A549 treated with AZD9567 at 1 μM for 4 hours (cell line): ENCODE results near the gene ATP6V0C. TPM values are rescaled to one million over a fixed set of nuclear protein-coding genes. Genes with fewer than 3 reads are reported as not detected.

Source experiments
- total RNA-seq: library from RNA; stranded (reverse); fragments of 200-300 nt; extraction: Qiagen RNA extraction; gene quantifications from 5 replicates; pipeline ENCODE4 v1.2.3, GENCODE V29; 2022; ENCODE audit not compliant: insufficient read depth

Gene ATP6V0C
- 136 to 293 TPM (median 242 TPM) in 5 replicates for total RNA-seq

GRCh38 chr16:2513405-2514332 is at the start of gene ATP6V0C:
Gene ATP6V0C, plus strand, starts transcription at chr16:2513952. Its CDS starts 152 bp downstream, at chr16:2514104.

GRCh38 chr16:2471016-2471652 is 42.6 kb upstream of the ATP6V0C start, which contains the start of gene NTN3:
Gene NTN3, plus strand, starts transcription at chr16:2471297. Its CDS starts 405 bp downstream, at chr16:2471702.

DNA sequence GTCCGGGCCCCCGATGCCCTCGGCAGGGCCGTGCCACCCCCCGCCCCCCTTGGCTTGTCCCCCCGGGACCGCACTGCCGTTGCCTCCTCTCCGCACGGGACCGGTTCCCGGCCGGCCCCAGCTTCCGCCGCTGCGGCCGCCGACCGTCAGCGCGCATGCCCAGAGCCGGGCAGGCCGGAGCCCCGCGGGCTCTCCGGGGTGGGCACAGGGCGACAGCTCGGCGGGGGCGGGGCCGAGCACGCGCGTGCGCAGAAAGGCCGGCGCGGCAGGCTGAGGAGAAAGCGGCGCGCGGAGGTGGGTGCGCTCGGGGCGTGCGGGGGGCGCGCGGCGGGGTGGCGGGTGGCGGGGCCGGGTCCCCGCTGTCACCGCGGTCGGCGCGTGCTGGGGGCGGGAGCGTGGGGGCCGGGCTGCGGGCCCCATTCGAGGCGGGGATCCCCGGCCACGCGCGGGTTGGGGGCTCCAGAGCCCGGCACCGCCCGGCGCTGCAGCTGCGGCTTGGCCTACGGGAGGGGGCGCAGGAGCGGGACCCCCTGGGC is 38.8 kb upstream of the ATP6V0C start, which contains the start of gene TBC1D24:
Gene TBC1D24, plus strand, starts transcription at position 251 of the 536 bp plus-strand sequence. CDS start 21,022 bp downstream, outside the sequence.

DNA sequence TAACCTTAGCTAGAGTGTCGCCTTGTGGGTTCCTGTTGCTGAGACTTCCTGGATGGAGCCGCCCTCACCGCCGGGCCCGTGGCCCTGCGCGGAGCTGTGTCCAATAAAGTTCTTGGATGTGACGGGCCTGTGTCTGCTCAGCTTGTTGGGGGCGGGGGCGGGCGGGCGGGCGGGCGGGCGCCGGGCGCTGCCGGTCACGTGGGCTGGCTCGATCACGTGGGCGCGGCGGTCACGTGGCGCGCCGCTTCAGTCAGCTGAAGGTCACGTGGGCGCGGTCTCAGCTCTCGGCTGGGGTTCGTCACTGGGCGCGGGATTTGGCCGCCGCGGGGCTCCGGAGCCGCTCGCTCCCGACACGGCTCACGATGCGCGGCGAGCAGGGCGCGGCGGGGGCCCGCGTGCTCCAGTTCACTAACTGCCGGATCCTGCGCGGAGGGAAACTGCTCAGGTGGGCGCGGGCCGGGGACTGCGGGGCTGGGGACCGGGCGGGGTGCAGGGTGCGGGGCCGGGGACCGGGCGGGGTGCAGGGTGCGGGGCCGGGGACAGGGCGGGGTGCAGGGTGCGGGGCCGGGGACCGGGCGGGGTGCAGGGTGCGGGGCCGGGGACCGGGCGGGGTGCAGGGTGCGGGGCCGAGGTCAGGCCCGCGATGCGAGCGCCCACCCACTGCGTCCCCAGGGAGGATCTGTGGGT is 6.5 kb downstream of the ATP6V0C start, which contains the start of gene AMDHD2:
Gene AMDHD2, plus strand, starts transcription at position 275 of the 687 bp plus-strand sequence. Its CDS starts 88 bp downstream, at position 363.

GRCh38 chr16:2531371-2531695 is 17.6 kb downstream of the ATP6V0C start, which contains the start of gene CEMP1:
Gene CEMP1, minus strand, starts transcription at chr16:2531408. Its CDS starts 335 bp downstream, at chr16:2531073.

DNA sequence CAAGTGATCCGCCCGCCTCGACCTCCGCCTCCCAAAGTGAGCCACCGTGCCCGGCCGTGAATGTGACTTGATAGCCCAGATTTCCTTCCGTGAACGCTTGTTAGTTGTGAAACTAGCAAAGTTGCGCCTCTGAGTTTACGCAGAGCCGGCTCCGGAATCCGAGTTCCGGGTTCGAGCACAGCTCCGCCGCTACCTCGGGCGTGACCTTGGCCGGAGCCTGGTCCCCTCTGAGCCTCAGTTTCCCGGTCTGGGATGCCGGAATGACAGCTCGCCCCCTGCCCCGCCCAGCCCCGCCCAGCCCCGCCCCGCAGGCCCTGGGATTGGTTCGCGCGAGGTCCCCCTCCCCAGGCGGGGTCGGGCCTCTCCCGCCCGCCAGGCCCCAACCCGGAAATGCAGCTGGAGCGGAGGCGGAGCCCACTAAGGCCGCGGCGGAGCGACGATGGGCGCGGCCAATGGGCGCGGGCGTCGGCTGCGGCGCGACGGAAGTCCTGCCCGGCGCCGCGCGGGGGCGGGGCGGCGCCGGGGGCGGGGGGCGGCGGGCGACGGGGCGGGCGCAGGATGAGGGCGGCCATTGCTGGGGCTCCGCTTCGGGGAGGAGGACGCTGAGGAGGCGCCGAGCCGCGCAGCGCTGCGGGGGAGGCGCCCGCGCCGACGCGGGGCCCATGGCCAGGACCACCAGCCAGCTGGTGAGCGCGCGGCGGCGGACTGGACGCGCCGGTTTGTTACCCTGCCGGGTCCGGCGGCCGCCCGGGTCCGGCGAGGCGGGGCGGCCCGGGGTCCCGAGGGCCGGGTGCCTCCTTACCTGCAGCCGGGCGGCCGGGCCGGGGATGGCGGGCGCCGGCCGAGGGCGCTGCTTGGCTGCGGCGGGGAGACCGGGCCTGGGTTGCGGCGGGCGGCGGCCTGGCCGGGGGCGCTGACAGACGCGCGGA is 24.0 kb downstream of the ATP6V0C start, which contains the start of gene PDPK1:
Gene PDPK1, plus strand, starts transcription at position 571 of the 929 bp plus-strand sequence. Its CDS starts 92 bp downstream, at position 663.

Other genes with a start within 250 kb of the ATP6V0C start
- gene RNPS1, start 245.8 kb upstream of the ATP6V0C start, total RNA-seq, result 262 to 276 TPM (median 270 TPM) in 5 replicates
- 16.8 to 22.0 TPM (median 20.5 TPM) in 5 replicates for gene ABCA3, start 173.2 kb upstream of the ATP6V0C start, total RNA-seq
- 22.9 to 25.3 TPM (median 24.4 TPM) in 5 replicates for gene CCNF, start 84.5 kb upstream of the ATP6V0C start, total RNA-seq
- 16.9 to 23.5 TPM (median 22.4 TPM) in 5 replicates for gene TEDC2, start 53.8 kb upstream of the ATP6V0C start, total RNA-seq
- gene NTN3, start 42.7 kb upstream of the ATP6V0C start, total RNA-seq, result 0.03 to 0.06 TPM (median 0.05 TPM) in 4 of 5 replicates, not detected in the other
- gene TBC1D24, start 38.8 kb upstream of the ATP6V0C start, total RNA-seq, result 5.2 to 10.0 TPM (median 9.2 TPM) in 5 replicates
- gene AMDHD2, start 6.4 kb downstream of the ATP6V0C start, total RNA-seq, result 18.8 to 29.9 TPM (median 27.7 TPM) in 5 replicates
- 0.08 to 0.13 TPM (median 0.09 TPM) in 3 of 5 replicates, not detected in the others for gene CEMP1, start 17.5 kb downstream of the ATP6V0C start, total RNA-seq
- 22.7 to 27.3 TPM (median 23.8 TPM) in 5 replicates for gene PDPK1, start 24.1 kb downstream of the ATP6V0C start, total RNA-seq
- 38.4 to 49.1 TPM (median 46.5 TPM) in 5 replicates for gene KCTD5, start 168.6 kb downstream of the ATP6V0C start, total RNA-seq
- 1.5 to 2.4 TPM (median 1.6 TPM) in 5 replicates for gene PRSS27, start 206.3 kb downstream of the ATP6V0C start, total RNA-seq
- gene SRRM2, start 238.7 kb downstream of the ATP6V0C start, total RNA-seq, result 299 to 450 TPM (median 440 TPM) in 5 replicates